Ovary (tissue), 9 donors: Measurements from ENCODE around the gene PIWIL4. TPM values are rescaled to one million over a fixed set of nuclear protein-coding genes. Genes with fewer than 3 reads are reported as not detected.
"Not testable (repeated sequence)": the region's sequence is repeated elsewhere in the genome, so short reads cannot be mapped to it uniquely, and the experiment has no call there.

ENCODE experiments used
- DNase-seq, 5 donors: peaks; one replicate each; pipeline ENCODE4 v3.0.0-alpha.2; 2019 to 2020
- H3K27ac ChIP-seq, 2 donors: fragments of 200-600 bp; one replicate each; pipeline versions ENCODE4 v1.5.1 to v1.8.0; 2019 to 2022
- H3K27me3 ChIP-seq: fragments of 200-600 bp; one replicate; pipeline ENCODE4 v1.8.0; 2022
- H3K36me3 ChIP-seq: fragments of 200-600 bp; sonication (generic); one replicate; pipeline ENCODE4 v1.5.1; 2019
- H3K4me1 ChIP-seq: one replicate; pipeline ENCODE4 v1.8.1; 2013; ENCODE audit warnings: mild to moderate bottlenecking, moderate library complexity; ENCODE audit not compliant: insufficient read depth
- H3K4me3 ChIP-seq: fragments of 200-600 bp; sonication (generic); one replicate; pipeline ENCODE4 v1.5.1; 2017
- H3K9me3 ChIP-seq, 2 donors: fragments of 200-600 bp in 1 of 2; sonication (generic) in 1 of 2; one replicate each; pipeline versions ENCODE4 v1.5.1 to v1.8.1; 2013 to 2019; ENCODE audit warnings: mild to moderate bottlenecking in 1 of 2, moderate library complexity in 1 of 2
- CTCF ChIP-seq, 3 donors: fragments of 450-650 bp in 2 of 3; fragments of 200-600 bp in 1 of 3; IDR thresholded peaks; one replicate each; pipeline versions ENCODE4 v1.5.1 to v1.8.0; 2016 to 2022; ENCODE audit warnings: antibody characterized with exemption in 3 of 3, mild to moderate bottlenecking in 1 of 3
- EP300 ChIP-seq: sonication (generic); formaldehyde crosslinking; IDR thresholded peaks from one replicate; pipeline ENCODE4 v1.6.1; 2017; ENCODE audit warnings: antibody characterized with exemption
- POLR2A ChIP-seq: fragments of 450-650 bp; IDR thresholded peaks from one replicate; pipeline ENCODE4 v1.6.1; 2017; ENCODE audit warnings: antibody characterized with exemption, mild to moderate bottlenecking, moderate library complexity
- WGBS, 3 donors: extraction: QIAGEN DNeasy Blood & Tissue Kit in 1 of 3; methylation state at CpG; one replicate each; pipeline versions ENCODE4 v1.1.5 to v1.1.7; 2013 to 2017; 5-methylcytosine and 5-hydroxymethylcytosine counted together
- intact Hi-C, 4 donors: fragments of 100-400 bp; cut with DNase I; formaldehyde crosslinking; loops; one replicate each; pipeline versions ENCODE4 v1.11.0 to v1.15.1; 2022 to 2023
- polyA plus RNA-seq, 2 donors: library from polyadenylated mRNA; stranded (reverse); fragments of 200-250 nt in 1 of 2; fragments of 350-450 nt in 1 of 2; fragmentation: Illumina TruSeq in 1 of 2; extraction: RNeasy Lipid Tissue Mini Kit (QIAGEN cat#74804) in 1 of 2; gene quantifications; one replicate each; pipeline ENCODE4 v1.2.3, GENCODE V29; 2013 to 2014
- total RNA-seq, 7 donors: library from RNA; depleted of rRNA in 2 of 7; stranded (reverse); fragments of >200 nt in 2 of 7; fragmentation: NEBNext Ultra II Directional in 3 of 7; extraction: Animal tissue kit (Norgen Biotek cat#: 25700) in 3 of 7; gene quantifications; one replicate each; pipeline versions ENCODE4 v1.1.0 to v1.2.4, GENCODE V29; 2016 to 2023
- donor health status: DM: no; HTN: no; CAD: no; lungs with moderate emphysema.
- donor health status: DM: no; HTN: no; CAD: no.
- donor health status: Bipolar disorder and iron deficiency.
- donor health status: DM: yes; HTN: yes; CAD: no.
- donor health status: DM: no; HTN: no; CAD: no.
- donor health status: DM: yes; HTN: yes; CAD: no.

The PIWIL4 gene
- total and polyA plus RNA-seq, 9 donors = 1.9 to 4.6 (median 3.6) TPM

- WGBS, 3 donors = 51 to 54% (median 52%) methylated on average over 4 of the region's 4 CpGs
- Histone ChIP-seq H3K36me3 (no peaks in the 10 kb centered on the region), H3K27me3 (no peaks in the 10 kb centered on the region), H3K27ac (no peak overlapping the region), H3K4me1 (no peaks in the 10 kb centered on the region), H3K9me3 (no peaks in the 10 kb centered on the region), H3K4me3 (no peak overlapping the region)
- TF ChIP-seq EP300 (no peak), CTCF (IDR thresholded peaks at IDR 0.05) (no peak), POLR2A (no peak)
- intact Hi-C loops = no loop called here
- no peak for DNase-seq
Measured at GRCh38 chr11:94638902-94639373, 71.8 kb downstream of the PIWIL4 start.

- Histone ChIP-seq H3K27me3 (no peaks in the 10 kb centered on the region), H3K9me3 (no peaks in the 10 kb centered on the region), H3K27ac (no peak overlapping the region), H3K4me3 (no peak overlapping the region), H3K36me3 (no peaks in the 10 kb centered on the region), H3K4me1 (no peaks in the 10 kb centered on the region)
- WGBS, 3 donors = 86 to 89% (median 88%) methylated on average over 13 of the region's 13 CpGs
- no peak for DNase-seq
- TF ChIP-seq POLR2A (no peak), CTCF (IDR thresholded peaks at IDR 0.05) (no peak), EP300 (no peak)
- intact Hi-C loops = no loop called here
Measured at GRCh38 chr11:94639901-94640721, 72.9 kb downstream of the PIWIL4 start.

- Histone ChIP-seq H3K27me3 (no peaks in the 10 kb centered on the region), H3K36me3 (no peaks in the 10 kb centered on the region), H3K9me3 (no peaks in the 10 kb centered on the region), H3K27ac (no peak overlapping the region), H3K4me1 (no peaks in the 10 kb centered on the region), H3K4me3 (no peak overlapping the region)
- no peak for TF ChIP-seq CTCF (IDR thresholded peaks at IDR 0.05)
- no peak for TF ChIP-seq EP300
- no peak for DNase-seq
- whole genome bisulfite sequencing, 3 donors = 58 to 68% (median 64%) methylated on average over 8 of the region's 8 CpGs
- intact Hi-C loops = no loop called here
Measured at GRCh38 chr11:94641167-94641761, 74.1 kb downstream of the PIWIL4 start.

- not testable (repeated sequence) for DNase-seq, H3K27me3 ChIP-seq
- WGBS, 3 donors = 66 to 75% (median 70%) methylated on average over 6 to 8 of the region's 8 CpGs
Measured at GRCh38 chr11:94643186-94643585, 76.0 kb downstream of the PIWIL4 start.

GRCh38 chr11:94647926-94648325, 80.8 kb downstream of the PIWIL4 start:
- intact Hi-C loops = no loop called here
- TF ChIP-seq POLR2A (no peak), EP300 (no peak), CTCF (IDR thresholded peaks at IDR 0.05) (no peak)
- Histone ChIP-seq H3K4me3 (no peak overlapping the region), H3K27ac (no peak overlapping the region), H3K27me3 (no peaks in the 10 kb centered on the region), H3K4me1 (no peaks in the 10 kb centered on the region), H3K9me3 (no peaks in the 10 kb centered on the region), H3K36me3 (no peaks in the 10 kb centered on the region)
- WGBS, 3 donors = 8 to 16% (median 10%) methylated on average over 3 of the region's 3 CpGs
- DNase-seq = peak; percentile 30 to 75 (median 43)

More at GRCh38 chr11:94643186-94643585, 76.0 kb downstream of the PIWIL4 start:
- H3K4me1 ChIP-seq, intact Hi-C loops, H3K9me3 ChIP-seq, H3K36me3 ChIP-seq, H3K4me3 ChIP-seq, H3K27ac ChIP-seq: not testable (repeated sequence)
